Right hindlimb (tissue), 1 donor: ENCODE results near the gene TBC1D9.

Experiments
- DNase-seq: peaks from one replicate; pipeline ENCODE4 v3.0.0-alpha.2; 2018

TBC1D9 gene

GRCh38 chr4:140719686-140720085, 36.5 kb downstream of the TBC1D9 start:
- DNase-seq = no peak

GRCh38 chr4:140719022-140719421, 37.2 kb downstream of the TBC1D9 start:
- no peak for DNase-seq

- DNase-seq = no peak
These were observed 37.8 kb downstream of the TBC1D9 start for GRCh38 chr4:140718241-140718952.

- no peak for DNase-seq
These were observed 38.9 kb downstream of the TBC1D9 start for GRCh38 chr4:140717313-140717712.

GRCh38 chr4:140715119-140715518, 41.1 kb downstream of the TBC1D9 start:
- DNase-seq = no peak

GRCh38 chr4:140711910-140712309, 44.3 kb downstream of the TBC1D9 start:
- DNase-seq = no peak

- DNase-seq = no peak
These were observed 45.1 kb downstream of the TBC1D9 start for GRCh38 chr4:140710908-140711622.

- DNase-seq = no peak
These were observed 48.9 kb downstream of the TBC1D9 start for GRCh38 chr4:140707325-140707724.

- DNase-seq = no peak
These were observed 49.5 kb downstream of the TBC1D9 start for GRCh38 chr4:140706665-140707064.

- DNase-seq = no peak
These were observed 49.9 kb downstream of the TBC1D9 start for GRCh38 chr4:140706276-140706625.

- no peak for DNase-seq
These were observed 50.4 kb downstream of the TBC1D9 start for GRCh38 chr4:140705625-140706275.

- no peak for DNase-seq
These were observed 51.2 kb downstream of the TBC1D9 start for GRCh38 chr4:140704964-140705363.

- no peak for DNase-seq
These were observed 51.7 kb downstream of the TBC1D9 start for GRCh38 chr4:140704392-140704960.

- DNase-seq = no peak
These were observed 52.7 kb downstream of the TBC1D9 start for GRCh38 chr4:140703463-140703862.

GRCh38 chr4:140702096-140702757, 54.0 kb downstream of the TBC1D9 start:
- no peak for DNase-seq

- no peak for DNase-seq
These were observed 55.1 kb downstream of the TBC1D9 start for GRCh38 chr4:140701071-140701470.

- DNase-seq = no peak
These were observed 58.2 kb downstream of the TBC1D9 start for GRCh38 chr4:140697709-140698560.

- no peak for DNase-seq
These were observed 60.7 kb downstream of the TBC1D9 start for GRCh38 chr4:140695483-140695882.

GRCh38 chr4:140693562-140693961, 62.6 kb downstream of the TBC1D9 start:
- no peak for DNase-seq

- DNase-seq = no peak
These were observed 64.8 kb downstream of the TBC1D9 start for GRCh38 chr4:140691369-140691768.

GRCh38 chr4:140690093-140690492, 66.1 kb downstream of the TBC1D9 start:
- DNase-seq = no peak

- no peak for DNase-seq
These were observed 66.6 kb downstream of the TBC1D9 start for GRCh38 chr4:140689623-140690022.
